NCI-H82 (cell line): ENCODE data around the gene CNOT11.
A peak's percentile ranks its signal among the peaks of the same experiment; 100 is the strongest.
"Not testable (repeated sequence)": the region's sequence is repeated elsewhere in the genome, so short reads cannot be mapped to it uniquely, and the experiment has no call there.

ENCODE experiments used
- DNase-seq: peaks from one replicate; lab custom pipeline; 2025; lab: John Stamatoyannopoulos, UW

Gene CNOT11

GRCh38 chr2:101252408-101253012 is at the start of gene CNOT11:
CNOT11 (plus strand) TSS chr2:101252886; CDS start chr2:101252965, 79 bp downstream.
- peak; percentile 99 for DNase-seq

GRCh38 chr2:101204400-101205115 is 48.1 kb upstream of the CNOT11 start:
- DNase-seq, result peak; percentile 40

GRCh38 chr2:101205521-101206479 is 46.9 kb upstream of the CNOT11 start:
- peak; percentile 91 for DNase-seq

- no peak for DNase-seq
Observed at GRCh38 chr2:101208830-101209229, 43.9 kb upstream of the CNOT11 start.

GRCh38 chr2:101219246-101219645 is 33.4 kb upstream of the CNOT11 start:
- DNase-seq, result no peak

GRCh38 chr2:101220091-101220490 is 32.6 kb upstream of the CNOT11 start:
- peak; percentile 7 for DNase-seq

GRCh38 chr2:101223814-101224231 is 28.9 kb upstream of the CNOT11 start:
- peak; percentile 51 for DNase-seq

- no peak for DNase-seq
Observed at GRCh38 chr2:101230541-101231001, 22.1 kb upstream of the CNOT11 start.

GRCh38 chr2:101231240-101231639 is 21.4 kb upstream of the CNOT11 start:
- no peak for DNase-seq

GRCh38 chr2:101231937-101232730 is 20.6 kb upstream of the CNOT11 start:
- no peak for DNase-seq

GRCh38 chr2:101232770-101233169 is 19.9 kb upstream of the CNOT11 start:
- peak; percentile 71 for DNase-seq

- no peak for DNase-seq
Observed at GRCh38 chr2:101234169-101234938, 18.3 kb upstream of the CNOT11 start.

GRCh38 chr2:101235956-101236355 is 16.7 kb upstream of the CNOT11 start:
- DNase-seq, result not testable (repeated sequence)

GRCh38 chr2:101237944-101238343 is 14.7 kb upstream of the CNOT11 start:
- DNase-seq, result not testable (repeated sequence)

- no peak for DNase-seq
Observed at GRCh38 chr2:101238930-101239759, 13.5 kb upstream of the CNOT11 start.

GRCh38 chr2:101239760-101240118 is 12.9 kb upstream of the CNOT11 start:
- DNase-seq, result not testable (repeated sequence)

- peak; percentile 31 for DNase-seq
Observed at GRCh38 chr2:101240694-101241093, 12.0 kb upstream of the CNOT11 start.

GRCh38 chr2:101241158-101241557 is 11.5 kb upstream of the CNOT11 start:
- peak; percentile 23 for DNase-seq

- not testable (repeated sequence) for DNase-seq
Observed at GRCh38 chr2:101244373-101244772, 8.3 kb upstream of the CNOT11 start.

GRCh38 chr2:101244899-101245298 is 7.8 kb upstream of the CNOT11 start:
- not testable (repeated sequence) for DNase-seq
